GM06990 (cell line): ENCODE measurements around the gene CHMP6.

Experiments
- DNase-seq: peaks from one replicate; pipeline ENCODE4 v3.0.0-alpha.2; 2011; ENCODE audit not compliant: insufficient read length; ENCODE audit errors: extremely low read depth
- H3K27me3 ChIP-seq: replicated peaks from 2 replicates; pipeline ENCODE4 v1.6.0; 2011; ENCODE audit warnings: low read length; ENCODE audit not compliant: control insufficient read depth, insufficient read depth
- H3K36me3 ChIP-seq: 2 replicates; pipeline ENCODE4 v1.5.1; 2011; ENCODE audit warnings: low read length; ENCODE audit not compliant: control insufficient read depth, insufficient read depth
- H3K4me3 ChIP-seq: replicated peaks from 2 replicates; pipeline ENCODE4 v1.5.1; 2011; ENCODE audit warnings: low read depth, mild to moderate bottlenecking, control low read depth, low read length
- CTCF ChIP-seq: IDR thresholded peaks from 2 replicates; pipeline ENCODE4 v1.5.1; 2011; ENCODE audit warnings: low read length, control low read depth, mild to moderate bottlenecking, inconsistent platforms; ENCODE audit not compliant: insufficient read depth, poor library complexity, severe bottlenecking

Gene CHMP6

DNA sequence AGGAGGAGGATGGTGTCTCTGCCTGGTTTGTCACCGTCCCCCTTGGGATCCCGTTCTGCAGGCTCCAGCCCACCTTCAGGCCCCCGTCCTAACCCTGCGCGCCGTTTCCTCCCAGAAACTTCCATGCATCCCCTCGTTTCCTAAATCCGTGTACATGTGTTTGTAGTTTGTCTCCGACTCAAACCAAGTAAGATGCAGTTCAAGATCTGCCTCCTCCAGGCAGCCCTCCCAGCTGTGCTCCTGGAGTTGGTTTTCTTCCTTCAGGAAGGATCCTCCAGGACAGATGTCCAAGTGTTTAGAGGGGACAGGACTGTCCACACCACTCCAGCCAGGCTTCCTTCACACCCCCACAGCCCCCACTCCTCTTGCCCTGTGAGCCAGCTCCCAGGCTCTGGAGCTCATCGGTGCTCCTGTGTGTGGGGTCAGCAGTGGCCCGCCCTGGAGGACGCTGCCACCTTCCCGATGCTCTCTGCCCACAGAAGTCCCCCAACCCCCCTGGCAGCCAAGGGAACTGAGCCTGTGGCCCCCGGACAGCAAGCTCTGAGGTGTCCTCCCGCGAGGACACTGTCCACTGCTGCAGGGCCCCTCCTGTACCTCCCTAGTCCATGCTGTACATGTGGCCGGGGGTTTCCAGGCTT is 54.6 kb downstream of the CHMP6 start:
- TF ChIP-seq CTCF, result no peak
- Histone ChIP-seq H3K4me3 (no peak overlapping the region), H3K36me3 (no peaks in the 10 kb centered on the region), H3K27me3 (no peaks in the 10 kb centered on the region; the same call in 1 of the 2 replicates)
- no peak for DNase-seq

GRCh38 chr17:81046770-81047359 is 55.2 kb downstream of the CHMP6 start:
- no peak overlapping the region for H3K4me3 ChIP-seq
- no peak for TF ChIP-seq CTCF
- no peak for DNase-seq
- H3K27me3 ChIP-seq, result no peaks in the 10 kb centered on the region; the same call in 1 of the 2 replicates
- no peaks in the 10 kb centered on the region for H3K36me3 ChIP-seq

DNA sequence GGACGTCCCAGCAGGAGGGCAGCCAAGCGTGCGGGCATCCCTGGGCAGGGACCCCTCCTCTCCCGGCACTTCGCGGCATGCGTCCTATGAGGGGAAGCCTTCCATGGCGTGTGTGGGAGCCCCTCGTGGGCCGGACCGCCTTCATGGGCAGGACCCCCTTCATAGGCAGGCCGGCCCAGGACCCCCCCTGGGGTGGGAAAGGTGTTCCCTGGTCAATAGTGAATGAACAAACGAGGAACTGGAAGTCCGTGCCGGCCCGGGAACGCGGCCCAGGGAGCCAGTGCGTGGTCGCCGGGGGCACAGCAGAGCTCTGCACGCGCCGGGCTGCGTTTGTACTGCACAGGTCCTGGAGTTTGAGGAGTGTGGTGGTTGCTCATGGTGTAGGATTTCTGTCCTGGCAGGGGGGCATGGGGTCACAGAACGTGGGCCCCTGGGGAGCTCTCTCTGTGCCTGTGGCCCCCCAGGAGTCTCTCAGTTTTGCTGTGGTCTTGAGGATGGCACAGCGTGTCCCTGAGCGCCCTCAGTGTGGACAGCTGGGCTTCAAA is 57.3 kb downstream of the CHMP6 start:
- Histone ChIP-seq H3K36me3 (no peaks in the 10 kb centered on the region), H3K4me3 (no peak overlapping the region), H3K27me3 (no peaks in the 10 kb centered on the region; the same call in 1 of the 2 replicates)
- no peak for TF ChIP-seq CTCF
- no peak for DNase-seq

- no peaks in the 10 kb centered on the region; the same call in 1 of the 2 replicates for H3K27me3 ChIP-seq
- H3K4me3 ChIP-seq, result no peak overlapping the region
- no peak for TF ChIP-seq CTCF
- no peaks in the 10 kb centered on the region for H3K36me3 ChIP-seq
- DNase-seq, result no peak
These were observed 57.8 kb downstream of the CHMP6 start for GRCh38 chr17:81049372-81049911.
